Measurements from ENCODE around the gene PRDM16.

GRCh38 chr1:3109355-3109754, 40.4 kb downstream of the PRDM16 start:
- TF ChIP-seq CTCF (IDR thresholded peaks at IDR 0.05; ENCODE audit: borderline replicate concordance, extremely low read depth, low read length, poor library complexity, severe bottlenecking) (no peak), EZH2 (IDR thresholded peaks at IDR 0.05; ENCODE audit: borderline replicate concordance, low read depth, low read length, severe bottlenecking) (no peak)
